H1 (cell line): ENCODE results near the gene ZNF561. TPM values are rescaled to one million over a fixed set of nuclear protein-coding genes. Genes with fewer than 3 reads are reported as not detected.
A peak's percentile ranks its signal among the peaks of the same experiment; 100 is the strongest.

ENCODE experiments used
- CTCF ChIA-PET: fragments of 300-600 bp; sonication (Branson Sonifier 250); formaldehyde crosslinking; loops from one replicate; lab custom pipeline; 2021; ENCODE audit not compliant: partially characterized antibody; lab: Charles Lee
- POLR2A ChIA-PET: fragments of 300-600 bp; sonication (Branson Sonifier 250); formaldehyde crosslinking; loops from one replicate; lab custom pipeline; 2021; ENCODE audit warnings: inconsistent platforms; ENCODE audit not compliant: partially characterized antibody; lab: Charles Lee
- DNase-seq, 2 experiments: peaks; one replicate each; pipeline versions ENCODE4 v3.0.0 to v3.0.0-alpha.2; 2010 to 2022; ENCODE audit warnings: low spot score in 2 of 2, low read depth in 1 of 2, mixed read lengths in 1 of 2
- FAIRE-seq: peaks from 2 replicates; lab custom pipeline; 2011; peaks lifted over from hg19 to GRCh38; lab: Jason Lieb, UNC
- H2AFZ ChIP-seq: 2 replicates; pipeline ENCODE4 v1.8.1; 2012; ENCODE audit warnings: low read length, inconsistent platforms
- H2AK5ac ChIP-seq: 2 replicates; pipeline ENCODE4 v1.6.1; 2013; ENCODE audit warnings: low read depth, low read length
- H2BK120ac ChIP-seq: replicated peaks from 2 replicates; pipeline ENCODE3; 2013; ENCODE audit warnings: low read depth, low read length, inconsistent platforms
- H2BK12ac ChIP-seq: 2 replicates; pipeline ENCODE4 v1.6.1; 2013; ENCODE audit warnings: low read depth, low read length
- H2BK15ac ChIP-seq: 2 replicates; pipeline ENCODE4 v1.6.1; 2013; ENCODE audit warnings: low read length
- H2BK20ac ChIP-seq: 2 replicates; pipeline ENCODE4 v1.6.1; 2013; ENCODE audit warnings: low read length
- H2BK5ac ChIP-seq: 2 replicates; pipeline ENCODE4 v1.6.1; 2013; ENCODE audit warnings: low read depth, low read length
- H3K14ac ChIP-seq: 2 replicates; pipeline ENCODE4 v1.6.1; 2013; ENCODE audit warnings: inconsistent platforms; ENCODE audit not compliant: insufficient read length
- H3K18ac ChIP-seq: 2 replicates; pipeline ENCODE4 v1.6.1; 2013; ENCODE audit warnings: low read length; ENCODE audit errors: extremely low read depth
- H3K23ac ChIP-seq: 2 replicates; pipeline ENCODE4 v1.6.1; 2013; ENCODE audit warnings: inconsistent platforms; ENCODE audit not compliant: insufficient read length
- H3K23me2 ChIP-seq: 2 replicates; pipeline ENCODE4 v1.6.1; 2013; ENCODE audit warnings: low read depth, low read length
- H3K27ac ChIP-seq: 2 replicates; pipeline ENCODE4 v1.6.1; 2011; ENCODE audit warnings: low read depth, low read length, inconsistent platforms
- H3K27me3 ChIP-seq, 4 experiments: replicated peaks in 1 of 4; 1 replicate in 1 of 4; 2 replicates in 3 of 4; pipeline versions ENCODE4 v1.6.1 to v1.8.1; 2011 to 2013; ENCODE audit warnings: low read length in 3 of 4, mild to moderate bottlenecking in 3 of 4, inconsistent platforms in 2 of 4, mixed read lengths in 2 of 4, moderate library complexity in 1 of 4; ENCODE audit not compliant: control insufficient read depth in 3 of 4, insufficient read depth in 3 of 4; ENCODE audit errors: extremely low read depth in 1 of 4
- H3K36me3 ChIP-seq, 4 experiments: 2 replicates each; pipeline versions ENCODE4 v1.6.1 to v1.8.1; 2011 to 2013; ENCODE audit warnings: mild to moderate bottlenecking in 4 of 4, low read length in 3 of 4, moderate library complexity in 2 of 4, control low read depth in 1 of 4, inconsistent platforms in 1 of 4; ENCODE audit not compliant: insufficient read depth in 4 of 4, control insufficient read depth in 2 of 4
- H3K4ac ChIP-seq: replicated peaks from 2 replicates; pipeline ENCODE3; 2013; ENCODE audit warnings: low read length, low read depth, mixed read lengths, inconsistent platforms; ENCODE audit not compliant: insufficient read length
- H3K4me1 ChIP-seq, 4 experiments: replicated peaks in 1 of 4; 1 replicate in 1 of 4; 2 replicates in 3 of 4; pipeline versions ENCODE4 v1.6.1 to v1.8.1; 2011 to 2013; ENCODE audit warnings: low read length in 3 of 4, inconsistent platforms in 2 of 4, mixed read lengths in 1 of 4; ENCODE audit not compliant: insufficient read depth in 4 of 4, control insufficient read depth in 3 of 4
- H3K4me2 ChIP-seq, 2 experiments: 2 replicates each; pipeline versions ENCODE4 v1.6.1 to v1.8.1; 2011 to 2013; ENCODE audit warnings: low read depth in 2 of 2, low read length in 2 of 2, control low read depth in 1 of 2, inconsistent platforms in 1 of 2, mild to moderate bottlenecking in 1 of 2; ENCODE audit not compliant: insufficient read depth in 1 of 2
- H3K4me3 ChIP-seq, 4 experiments: fragments of 200-600, 300-600 bp in 1 of 4; sonication (generic), shearing (Covaris generic), sonication (Bioruptor Twin) in 1 of 4; 2 replicates each; pipeline versions ENCODE4 v1.5.1 to v1.8.1; 2011 to 2016; ENCODE audit warnings: low read length in 4 of 4, low read depth in 3 of 4, control low read depth in 2 of 4, inconsistent platforms in 2 of 4, mild to moderate bottlenecking in 2 of 4, mixed read lengths in 1 of 4, moderate library complexity in 1 of 4; ENCODE audit not compliant: insufficient read depth in 2 of 4; ENCODE audit errors: extremely low read depth in 1 of 4
- H3K56ac ChIP-seq: replicated peaks from 2 replicates; pipeline ENCODE3; 2013; ENCODE audit warnings: low read depth, mild to moderate bottlenecking, mixed read lengths, low read length, inconsistent platforms; ENCODE audit not compliant: insufficient read length
- H3K79me1 ChIP-seq: 2 replicates; pipeline ENCODE4 v1.6.1; 2013; ENCODE audit warnings: low read depth, low read length, control low read depth
- H3K79me2 ChIP-seq, 2 experiments: 2 replicates each; pipeline versions ENCODE4 v1.6.1 to v1.8.1; 2012 to 2013; ENCODE audit warnings: low read length in 2 of 2, mild to moderate bottlenecking in 2 of 2, inconsistent platforms in 1 of 2; ENCODE audit not compliant: insufficient read depth in 2 of 2, control insufficient read depth in 1 of 2
- H3K9ac ChIP-seq, 4 experiments: replicated peaks in 1 of 4; 1 replicate in 1 of 4; 2 replicates in 3 of 4; pipeline versions ENCODE4 v1.6.1 to v1.8.1; 2011 to 2013; ENCODE audit warnings: low read depth in 3 of 4, low read length in 3 of 4, control low read depth in 2 of 4, mild to moderate bottlenecking in 2 of 4, moderate library complexity in 2 of 4, inconsistent platforms in 1 of 4; ENCODE audit errors: extremely low read depth in 1 of 4
- H3K9me3 ChIP-seq, 2 experiments: 2 replicates each; pipeline versions ENCODE4 v1.6.1 to v1.8.1; 2012 to 2013; ENCODE audit warnings: mild to moderate bottlenecking in 2 of 2, moderate library complexity in 2 of 2, control low read depth in 1 of 2, inconsistent platforms in 1 of 2, low read depth in 1 of 2, low read length in 1 of 2, mixed read lengths in 1 of 2; ENCODE audit not compliant: insufficient read depth in 2 of 2
- H4K20me1 ChIP-seq, 2 experiments: replicated peaks in 1 of 2; 2 replicates each; pipeline versions ENCODE3 to v1.8.1; 2011 to 2013; ENCODE audit warnings: inconsistent platforms in 2 of 2, low read length in 2 of 2, mild to moderate bottlenecking in 1 of 2; ENCODE audit not compliant: insufficient read depth in 2 of 2, control insufficient read depth in 1 of 2
- H4K5ac ChIP-seq: 2 replicates; pipeline ENCODE4 v1.6.1; 2013; ENCODE audit warnings: low read length, low read depth, mixed read lengths, inconsistent platforms; ENCODE audit not compliant: insufficient read length
- H4K8ac ChIP-seq: 2 replicates; pipeline ENCODE4 v1.8.0; 2013; ENCODE audit warnings: mild to moderate bottlenecking, moderate library complexity, low read length, inconsistent platforms; ENCODE audit not compliant: insufficient read depth; ENCODE audit errors: extremely low read depth
- H4K91ac ChIP-seq: replicated peaks from 2 replicates; pipeline ENCODE3; 2013; ENCODE audit warnings: low read length, mixed read lengths, inconsistent platforms; ENCODE audit not compliant: insufficient read length
- POLR2AphosphoS5 ChIP-seq: IDR thresholded peaks from 2 replicates; pipeline ENCODE4 v1.6.1; 2011; ENCODE audit warnings: low read depth, low read length
- SP4 ChIP-seq: IDR thresholded peaks from 2 replicates; pipeline ENCODE4 v1.6.1; 2012; ENCODE audit warnings: low read length, inconsistent platforms
- WGBS, 2 experiments: shearing (Covaris generic) in 1 of 2; methylation state at CpG; one replicate each; pipeline versions ENCODE4 v1.1.6 to v1.1.7; 2013 to 2015; ENCODE audit warnings: low lambda C conversion rate in 2 of 2, mixed read lengths in 2 of 2, inconsistent platforms in 1 of 2, low coverage in 1 of 2, missing lambda C conversion rate in 1 of 2; ENCODE audit not compliant: insufficient replicate concordance in 2 of 2, insufficient coverage in 1 of 2, insufficient read length in 1 of 2; ENCODE audit errors: extremely low coverage in 1 of 2, missing lambda C conversion rate in 1 of 2; 5-methylcytosine and 5-hydroxymethylcytosine counted together
- polyA plus RNA-seq, 7 experiments: library from polyadenylated mRNA; depleted of rRNA in 3 of 7; stranded (reverse) in 5 of 7; unstranded in 2 of 7; fragments of >200 nt in 5 of 7; fragments of 200-250 nt in 2 of 7; gene quantifications; 1 replicate in 5 of 7; 2 replicates in 1 of 7; 4 replicates in 1 of 7; pipeline versions ENCODE4 v1.2.1 to v1.2.3, GENCODE V29; 2011 to 2013; ENCODE audit warnings: missing spikeins in 2 of 7, mixed read lengths in 2 of 7
- total RNA-seq: library from RNA; stranded (reverse); fragmentation: NEBNext Ultra II Directional; extraction: Animal tissue kit (Norgen Biotek cat#: 25700); gene quantifications from 2 replicates; pipeline ENCODE4 v1.2.1, GENCODE V29; 2021

ZNF561 gene
- total and polyA plus RNA-seq, 2 of the 8 experiments (the other 6 are each of a cell fraction or from before 2014, with no cell fraction given), result 28.6 to 64.7 TPM

DNA sequence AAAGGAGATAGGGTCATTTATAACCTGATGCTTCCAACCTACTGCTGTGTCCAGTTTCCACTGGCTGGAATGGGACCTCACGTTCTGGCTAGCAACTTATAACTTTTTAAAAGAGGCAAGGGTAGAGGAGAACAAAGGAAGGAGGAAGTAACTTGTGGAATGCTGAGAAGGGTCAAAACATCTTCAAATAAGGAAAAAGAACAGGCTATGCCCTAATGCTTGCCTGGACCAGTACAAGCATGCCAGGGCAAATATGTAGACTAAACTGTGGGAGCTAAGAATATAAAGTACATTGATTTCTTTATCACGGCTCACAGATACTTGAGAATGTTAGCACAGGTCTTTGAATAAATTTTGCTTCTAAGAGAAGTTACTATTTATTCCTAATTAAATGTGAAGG, 1.5 kb upstream of the ZNF561 start:
- H3K4me1 ChIP-seq, result peaks cover 0 to 5% (median 3%) of the 10 kb centered on the region in 4 experiments; a peak in 3 of 7 replicates
- no peak overlapping the region for H4K91ac ChIP-seq
- H2AFZ ChIP-seq, result no peak overlapping the region
- no peak overlapping the region for H3K27ac ChIP-seq
- DNase-seq (no peak), FAIRE-seq (no peak)
- H3K4ac ChIP-seq, result no peak overlapping the region
- no peak overlapping the region for H4K8ac ChIP-seq
- H4K5ac ChIP-seq, result no peak overlapping the region
- H2BK15ac ChIP-seq, result no peak overlapping the region
- H2BK12ac ChIP-seq, result 0 out of 2 replicates have a peak overlapping the region, but pooled peaks have one; percentile 39
- H3K56ac ChIP-seq, result no peak overlapping the region
- H3K18ac ChIP-seq, result no peak overlapping the region; the same call in 1 of the 2 replicates
- no peak overlapping the region for H3K23ac ChIP-seq
- no peaks in the 10 kb centered on the region for H4K20me1 ChIP-seq
- H3K14ac ChIP-seq, result no peak overlapping the region
- H3K23me2 ChIP-seq, result peaks cover 4% of the 10 kb centered on the region
- H2BK120ac ChIP-seq, result no peak overlapping the region
- peaks cover 8 to 31% of the 10 kb centered on the region in 2 experiments for H3K79me2 ChIP-seq
- H3K9ac ChIP-seq, result peak overlapping the region in 1 of 4 experiments; percentile 43; a peak in 2 of 7 replicates
- no peak overlapping the region for H2BK5ac ChIP-seq
- no peaks in the 10 kb centered on the region for H3K27me3 ChIP-seq
- H2BK20ac ChIP-seq, result peak overlapping the region; percentile 80; the same call in 1 of the 2 replicates
- H3K9me3 ChIP-seq, result no peaks in the 10 kb centered on the region
- peak overlapping the region; percentile 18 to 74 for H3K4me2 ChIP-seq
- peak overlapping the region in 2 of 4 experiments; percentile 18 to 44; a peak in 2 of 8 replicates for H3K4me3 ChIP-seq
- ChIA-PET POLR2A (interaction anchor here (0.6 to 2.5 kb wide), 16 partner anchors 10 to 174 kb away, joined by 3 to 19 read pairs (median 5); partner anchors contain the start of genes ZNF121 and ZNF846), CTCF (interaction anchor here (0.9 to 2.1 kb wide), 6 partner anchors 22 to 417 kb away, joined by 3 to 6 read pairs (median 3); no protein-coding TSS in a partner anchor)
- 78% methylated on average over 2 of the region's 2 CpGs; no CpG with 5 or more reads in 1 of the 2 experiments for WGBS, 2 experiments
- peak overlapping the region; percentile 82; the same call in 1 of the 2 replicates for H2AK5ac ChIP-seq
- H3K36me3 ChIP-seq, result peaks cover 8 to 20% (median 14%) of the 10 kb centered on the region in 4 experiments; a peak in 6 of 8 replicates
- TF ChIP-seq SP4 (no peak), POLR2AphosphoS5 (peak; percentile 52; the same call in 1 of the 2 replicates)
- TF ChIP-seq, all 59 proteins: peak for 1
- no peaks in the 10 kb centered on the region for H3K79me1 ChIP-seq
